ENCODE data around the gene ADSS1.

GRCh38 chr14:104794099-104794498 lies 70.1 kb downstream of the ADSS1 start:
- TF ChIP-seq CTCF (IDR thresholded peaks at IDR 0.05), result no peak
- peak; percentile 11 for TF ChIP-seq POLR2A (IDR thresholded peaks at IDR 0.05)
- no peak for TF ChIP-seq POLR2AphosphoS5 (IDR thresholded peaks at IDR 0.05)
